Measurements from ENCODE around the gene NXNL1.
"Not testable (repeated sequence)": the region's sequence is repeated elsewhere in the genome, so short reads cannot be mapped to it uniquely, and the experiment has no call there.

NXNL1 gene

GRCh38 chr19:17460372-17461230 lies at the start of gene NXNL1:
NXNL1 (minus strand) TSS chr19:17460926; CDS start chr19:17460869, 57 bp downstream.
- Histone ChIP-seq H3K27me3 (ENCODE audit: control insufficient read depth in 1 of 2, insufficient read depth in 2 of 2, low read length in 2 of 2) (peaks cover 24 to 26% of the 10 kb centered on the region in 2 donors), H3K36me3 (ENCODE audit: control insufficient read depth in 2 of 2, insufficient read depth in 2 of 2, low read length in 2 of 2) (no peaks in the 10 kb centered on the region), H3K27ac (ENCODE audit: low read length) (no peak within 1 kb of the TSS), H3K9ac (ENCODE audit: low read length in 2 of 2) (no peak within 1 kb of the TSS), H3K9me3 (ENCODE audit: control insufficient read depth in 2 of 2, low read length in 2 of 2) (no peaks in the 10 kb centered on the region), H3K4me3 (ENCODE audit: low read length in 2 of 2) (no peak within 1 kb of the TSS), H3K4me1 (ENCODE audit: control insufficient read depth, insufficient read depth, low read length) (no peaks in the 10 kb centered on the region)

- not testable (repeated sequence) for H3K9me3 ChIP-seq (ENCODE audit: control insufficient read depth in 2 of 2, low read length in 2 of 2); H3K9ac ChIP-seq (ENCODE audit: low read length in 2 of 2); H3K27me3 ChIP-seq (ENCODE audit: control insufficient read depth in 1 of 2, insufficient read depth in 2 of 2, low read length in 2 of 2); H3K36me3 ChIP-seq (ENCODE audit: control insufficient read depth in 2 of 2, insufficient read depth in 2 of 2, low read length in 2 of 2); H3K27ac ChIP-seq (ENCODE audit: low read length); H3K4me3 ChIP-seq (ENCODE audit: low read length in 2 of 2)
- H3K4me1 ChIP-seq (ENCODE audit: control insufficient read depth, insufficient read depth, low read length): peaks cover 26% of the 10 kb centered on the region
These were observed 47.8 kb upstream of the NXNL1 start for GRCh38 chr19:17508558-17508933.

GRCh38 chr19:17506745-17507144 lies 46.0 kb upstream of the NXNL1 start:
- Histone ChIP-seq H3K4me1 (ENCODE audit: control insufficient read depth, insufficient read depth, low read length) (peaks cover 17% of the 10 kb centered on the region), H3K9ac (ENCODE audit: low read length in 2 of 2) (no peak overlapping the region), H3K36me3 (ENCODE audit: control insufficient read depth in 2 of 2, insufficient read depth in 2 of 2, low read length in 2 of 2) (no peaks in the 10 kb centered on the region), H3K27me3 (ENCODE audit: control insufficient read depth in 1 of 2, insufficient read depth in 2 of 2, low read length in 2 of 2) (no peaks in the 10 kb centered on the region), H3K4me3 (ENCODE audit: low read length in 2 of 2) (no peak overlapping the region), H3K9me3 (ENCODE audit: control insufficient read depth in 2 of 2, low read length in 2 of 2) (no peaks in the 10 kb centered on the region), H3K27ac (ENCODE audit: low read length) (no peak overlapping the region)

GRCh38 chr19:17505223-17505622 lies 44.5 kb upstream of the NXNL1 start:
- Histone ChIP-seq H3K9me3 (ENCODE audit: control insufficient read depth in 2 of 2, low read length in 2 of 2) (no peaks in the 10 kb centered on the region), H3K27me3 (ENCODE audit: control insufficient read depth in 1 of 2, insufficient read depth in 2 of 2, low read length in 2 of 2) (no peaks in the 10 kb centered on the region), H3K4me3 (ENCODE audit: low read length in 2 of 2) (no peak overlapping the region), H3K27ac (ENCODE audit: low read length) (no peak overlapping the region), H3K9ac (ENCODE audit: low read length in 2 of 2) (no peak overlapping the region), H3K4me1 (ENCODE audit: control insufficient read depth, insufficient read depth, low read length) (peaks cover 9% of the 10 kb centered on the region), H3K36me3 (ENCODE audit: control insufficient read depth in 2 of 2, insufficient read depth in 2 of 2, low read length in 2 of 2) (peaks cover 8 to 9% of the 10 kb centered on the region in 2 donors)

GRCh38 chr19:17504456-17504855 lies 43.7 kb upstream of the NXNL1 start:
- Histone ChIP-seq H3K36me3 (ENCODE audit: control insufficient read depth in 2 of 2, insufficient read depth in 2 of 2, low read length in 2 of 2) (peaks cover 8 to 9% of the 10 kb centered on the region in 2 donors), H3K9me3 (ENCODE audit: control insufficient read depth in 2 of 2, low read length in 2 of 2) (no peaks in the 10 kb centered on the region), H3K27ac (ENCODE audit: low read length) (no peak overlapping the region), H3K27me3 (ENCODE audit: control insufficient read depth in 1 of 2, insufficient read depth in 2 of 2, low read length in 2 of 2) (no peaks in the 10 kb centered on the region), H3K4me1 (ENCODE audit: control insufficient read depth, insufficient read depth, low read length) (peaks cover 9% of the 10 kb centered on the region), H3K9ac (ENCODE audit: low read length in 2 of 2) (no peak overlapping the region), H3K4me3 (ENCODE audit: low read length in 2 of 2) (no peak overlapping the region)

GRCh38 chr19:17504030-17504429 lies 43.3 kb upstream of the NXNL1 start:
- H3K9ac ChIP-seq (ENCODE audit: low read length in 2 of 2): no peak overlapping the region
- no peaks in the 10 kb centered on the region for H3K9me3 ChIP-seq (ENCODE audit: control insufficient read depth in 2 of 2, low read length in 2 of 2)
- H3K27me3 ChIP-seq (ENCODE audit: control insufficient read depth in 1 of 2, insufficient read depth in 2 of 2, low read length in 2 of 2): no peaks in the 10 kb centered on the region
- no peak overlapping the region for H3K27ac ChIP-seq (ENCODE audit: low read length)
- H3K4me1 ChIP-seq (ENCODE audit: control insufficient read depth, insufficient read depth, low read length): peaks cover 9% of the 10 kb centered on the region
- H3K36me3 ChIP-seq (ENCODE audit: control insufficient read depth in 2 of 2, insufficient read depth in 2 of 2, low read length in 2 of 2): peaks cover 8 to 9% of the 10 kb centered on the region in 2 donors
- no peak overlapping the region for H3K4me3 ChIP-seq (ENCODE audit: low read length in 2 of 2)

GRCh38 chr19:17503240-17503639 lies 42.5 kb upstream of the NXNL1 start:
- Histone ChIP-seq H3K27ac (ENCODE audit: low read length) (no peak overlapping the region), H3K9me3 (ENCODE audit: control insufficient read depth in 2 of 2, low read length in 2 of 2) (no peaks in the 10 kb centered on the region), H3K4me3 (ENCODE audit: low read length in 2 of 2) (no peak overlapping the region), H3K27me3 (ENCODE audit: control insufficient read depth in 1 of 2, insufficient read depth in 2 of 2, low read length in 2 of 2) (no peaks in the 10 kb centered on the region), H3K9ac (ENCODE audit: low read length in 2 of 2) (no peak overlapping the region), H3K4me1 (ENCODE audit: control insufficient read depth, insufficient read depth, low read length) (peaks cover 9% of the 10 kb centered on the region), H3K36me3 (ENCODE audit: control insufficient read depth in 2 of 2, insufficient read depth in 2 of 2, low read length in 2 of 2) (peaks cover 8 to 9% of the 10 kb centered on the region in 2 donors)

GRCh38 chr19:17500447-17501198 lies 39.9 kb upstream of the NXNL1 start:
- H3K27ac ChIP-seq (ENCODE audit: low read length): no peak overlapping the region
- H3K9ac ChIP-seq (ENCODE audit: low read length in 2 of 2): no peak overlapping the region
- H3K4me1 ChIP-seq (ENCODE audit: control insufficient read depth, insufficient read depth, low read length): peaks cover 7% of the 10 kb centered on the region
- peaks cover 8 to 9% of the 10 kb centered on the region in 2 donors for H3K36me3 ChIP-seq (ENCODE audit: control insufficient read depth in 2 of 2, insufficient read depth in 2 of 2, low read length in 2 of 2)
- no peaks in the 10 kb centered on the region for H3K27me3 ChIP-seq (ENCODE audit: control insufficient read depth in 1 of 2, insufficient read depth in 2 of 2, low read length in 2 of 2)
- H3K9me3 ChIP-seq (ENCODE audit: control insufficient read depth in 2 of 2, low read length in 2 of 2): no peaks in the 10 kb centered on the region
- H3K4me3 ChIP-seq (ENCODE audit: low read length in 2 of 2): no peak overlapping the region

GRCh38 chr19:17499648-17500446 lies 39.1 kb upstream of the NXNL1 start:
- no peak overlapping the region for H3K4me3 ChIP-seq (ENCODE audit: low read length in 2 of 2)
- H3K36me3 ChIP-seq (ENCODE audit: control insufficient read depth in 2 of 2, insufficient read depth in 2 of 2, low read length in 2 of 2): peaks cover 8 to 9% of the 10 kb centered on the region in 2 donors
- H3K9ac ChIP-seq (ENCODE audit: low read length in 2 of 2): no peak overlapping the region
- no peaks in the 10 kb centered on the region for H3K27me3 ChIP-seq (ENCODE audit: control insufficient read depth in 1 of 2, insufficient read depth in 2 of 2, low read length in 2 of 2)
- no peak overlapping the region for H3K27ac ChIP-seq (ENCODE audit: low read length)
- peaks cover 3% of the 10 kb centered on the region for H3K4me1 ChIP-seq (ENCODE audit: control insufficient read depth, insufficient read depth, low read length)
- H3K9me3 ChIP-seq (ENCODE audit: control insufficient read depth in 2 of 2, low read length in 2 of 2): no peaks in the 10 kb centered on the region

GRCh38 chr19:17499025-17499424 lies 38.3 kb upstream of the NXNL1 start:
- not testable (repeated sequence) for H3K4me3 ChIP-seq (ENCODE audit: low read length in 2 of 2); H3K27ac ChIP-seq (ENCODE audit: low read length); H3K4me1 ChIP-seq (ENCODE audit: control insufficient read depth, insufficient read depth, low read length); H3K9me3 ChIP-seq (ENCODE audit: control insufficient read depth in 2 of 2, low read length in 2 of 2); H3K9ac ChIP-seq (ENCODE audit: low read length in 2 of 2); H3K36me3 ChIP-seq (ENCODE audit: control insufficient read depth in 2 of 2, insufficient read depth in 2 of 2, low read length in 2 of 2); H3K27me3 ChIP-seq (ENCODE audit: control insufficient read depth in 1 of 2, insufficient read depth in 2 of 2, low read length in 2 of 2)
